Coronary artery (tissue), 2 donors: Measurements from ENCODE around the gene KIF26B.
"Not testable (repeated sequence)": the region's sequence is repeated elsewhere in the genome, so short reads cannot be mapped to it uniquely, and the experiment has no call there.

Experiments used
- DNase-seq: peaks from one replicate; pipeline ENCODE4 v3.0.0-alpha.2; 2017; ENCODE audit warnings: low spot score
- H3K27ac ChIP-seq, 2 donors: fragments of 200-600 bp; sonication (generic); one replicate each; pipeline ENCODE4 v1.5.1; 2016 to 2019
- H3K4me3 ChIP-seq: fragments of 200-600 bp; sonication (generic); 2 replicates; pipeline ENCODE4 v1.5.1; 2016; ENCODE audit warnings: mild to moderate bottlenecking, moderate library complexity
- TF ChIP-seq, protein P1 (sequence below): fragments of 200-600 bp; sonication (generic); IDR thresholded peaks from one replicate; pipeline ENCODE4 v1.5.1; 2019; ENCODE audit warnings: antibody characterized with exemption

Gene KIF26B

GRCh38 chr1:245395680-245396079, 240.9 kb downstream of the KIF26B start:
- Histone ChIP-seq H3K27ac (no peak overlapping the region), H3K4me3 (no peak overlapping the region)
- TF ChIP-seq, protein P1, sequence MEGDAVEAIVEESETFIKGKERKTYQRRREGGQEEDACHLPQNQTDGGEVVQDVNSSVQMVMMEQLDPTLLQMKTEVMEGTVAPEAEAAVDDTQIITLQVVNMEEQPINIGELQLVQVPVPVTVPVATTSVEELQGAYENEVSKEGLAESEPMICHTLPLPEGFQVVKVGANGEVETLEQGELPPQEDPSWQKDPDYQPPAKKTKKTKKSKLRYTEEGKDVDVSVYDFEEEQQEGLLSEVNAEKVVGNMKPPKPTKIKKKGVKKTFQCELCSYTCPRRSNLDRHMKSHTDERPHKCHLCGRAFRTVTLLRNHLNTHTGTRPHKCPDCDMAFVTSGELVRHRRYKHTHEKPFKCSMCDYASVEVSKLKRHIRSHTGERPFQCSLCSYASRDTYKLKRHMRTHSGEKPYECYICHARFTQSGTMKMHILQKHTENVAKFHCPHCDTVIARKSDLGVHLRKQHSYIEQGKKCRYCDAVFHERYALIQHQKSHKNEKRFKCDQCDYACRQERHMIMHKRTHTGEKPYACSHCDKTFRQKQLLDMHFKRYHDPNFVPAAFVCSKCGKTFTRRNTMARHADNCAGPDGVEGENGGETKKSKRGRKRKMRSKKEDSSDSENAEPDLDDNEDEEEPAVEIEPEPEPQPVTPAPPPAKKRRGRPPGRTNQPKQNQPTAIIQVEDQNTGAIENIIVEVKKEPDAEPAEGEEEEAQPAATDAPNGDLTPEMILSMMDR = no peak
- no peak for DNase-seq

GRCh38 chr1:245396615-245397014, 241.8 kb downstream of the KIF26B start:
- DNase-seq = no peak
- Histone ChIP-seq H3K27ac (no peak overlapping the region), H3K4me3 (no peak overlapping the region)
- TF ChIP-seq, protein P1 = no peak

- H3K27ac ChIP-seq = no peak overlapping the region
- no peak overlapping the region for H3K4me3 ChIP-seq
- TF ChIP-seq, protein P1 = no peak
- DNase-seq = no peak
These were observed 243.0 kb downstream of the KIF26B start for GRCh38 chr1:245397771-245398170.

DNA sequence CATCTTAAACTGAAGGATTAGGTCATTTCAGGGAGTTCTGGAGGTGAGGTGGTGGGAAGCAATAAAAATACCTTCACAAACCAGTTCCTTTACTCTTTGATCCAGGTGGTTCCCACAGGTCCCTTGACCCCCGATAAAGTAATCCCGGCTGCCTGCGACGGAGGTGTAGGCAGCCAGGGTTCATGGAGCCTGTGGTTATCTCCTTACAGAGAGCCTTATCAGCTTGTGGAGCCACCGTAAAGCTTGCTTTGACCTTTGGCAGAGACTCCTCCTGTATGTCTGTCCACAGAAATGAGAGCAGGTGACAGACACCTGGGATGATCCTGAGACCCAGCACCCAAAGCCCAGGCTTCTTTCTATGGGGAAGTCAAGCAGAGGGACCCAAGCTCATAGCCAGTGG, 243.4 kb downstream of the KIF26B start:
- DNase-seq = no peak
- no peak overlapping the region for H3K4me3 ChIP-seq
- H3K27ac ChIP-seq = no peak overlapping the region
- TF ChIP-seq, protein P1 = no peak

DNA sequence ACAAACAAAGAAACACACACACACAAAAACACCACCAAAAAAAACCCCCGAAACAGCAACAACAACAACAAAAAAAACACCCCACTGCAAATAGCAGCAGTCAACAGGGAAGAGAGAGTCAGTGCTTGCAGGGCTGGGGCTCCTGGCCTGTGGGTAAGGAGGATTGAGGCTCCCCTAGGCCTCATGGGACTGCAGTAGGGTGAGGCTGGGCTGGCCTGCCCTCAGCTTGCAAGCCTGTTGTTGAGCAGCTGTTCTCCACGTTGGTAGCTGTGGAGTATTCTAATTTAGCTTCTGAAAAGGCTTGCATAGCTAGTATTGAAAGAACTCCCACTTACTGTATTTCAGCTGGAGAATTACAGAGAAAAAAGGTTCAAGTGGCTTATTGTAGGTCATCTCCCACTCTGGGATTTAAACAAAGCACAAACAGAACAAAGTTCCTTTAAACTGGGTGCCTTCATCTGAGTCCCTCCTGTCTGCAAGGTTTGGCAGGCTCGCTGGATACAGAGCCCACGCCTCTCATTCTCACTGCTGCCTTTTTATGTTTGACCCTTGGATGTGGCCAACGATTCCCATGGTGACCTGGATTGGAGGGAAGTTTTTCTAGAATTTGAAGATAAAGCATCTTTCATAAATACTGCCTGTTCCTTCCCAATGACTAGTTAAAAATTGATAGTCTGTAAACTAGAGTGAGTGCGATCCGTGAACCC, 247.2 kb downstream of the KIF26B start:
- no peak for DNase-seq
- TF ChIP-seq, protein P1 = no peak
- H3K27ac ChIP-seq = no peak overlapping the region

DNA sequence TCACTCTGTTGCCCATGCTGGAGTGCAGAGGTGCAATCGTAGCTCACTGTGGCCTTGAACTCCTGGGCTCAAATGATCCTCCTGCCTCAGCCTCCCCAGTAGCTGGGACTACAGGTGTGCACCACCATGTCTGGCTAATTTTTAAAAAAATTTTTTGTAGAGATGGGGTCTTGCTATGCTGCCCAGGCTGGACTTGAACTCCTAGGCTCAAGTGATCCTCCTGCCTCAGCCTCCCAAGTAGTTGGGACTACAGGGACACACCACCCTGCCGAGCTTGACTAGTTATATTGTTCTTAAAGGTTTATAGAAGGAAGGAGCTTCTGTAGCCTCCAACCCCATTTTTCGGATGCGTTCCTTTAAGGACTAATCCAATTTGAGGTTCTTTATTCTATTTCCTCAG, 248.2 kb downstream of the KIF26B start:
- not testable (repeated sequence) for H3K4me3 ChIP-seq, H3K27ac ChIP-seq, DNase-seq

More for the DNA sequence above, 247.2 kb downstream of the KIF26B start:
- H3K4me3 ChIP-seq = no peak overlapping the region

DNA sequence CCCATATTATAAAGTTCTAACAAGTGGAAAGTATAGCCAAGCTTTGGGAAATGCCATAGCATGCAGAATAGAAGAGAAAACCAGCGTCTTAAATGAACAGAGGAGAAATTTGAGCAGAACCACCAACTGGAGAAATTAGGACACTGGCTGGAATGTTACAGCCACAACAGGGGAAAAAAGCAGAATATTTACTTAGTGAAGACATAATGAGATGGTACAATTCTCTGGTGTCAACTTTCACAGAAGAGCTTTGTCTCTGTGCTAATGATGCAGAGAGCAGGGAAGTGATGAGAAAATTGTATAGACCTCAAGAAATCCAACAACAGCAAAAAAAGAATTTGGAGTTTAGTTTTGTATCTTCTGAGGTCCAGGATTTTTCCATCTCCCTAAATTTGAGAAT, 249.7 kb downstream of the KIF26B start:
- Histone ChIP-seq H3K27ac (no peak overlapping the region), H3K4me3 (no peak overlapping the region)
- DNase-seq = no peak
- TF ChIP-seq, protein P1 = no peak
